GM10847 (cell line): ENCODE data around the gene GJA10.

ENCODE experiments used
- POLR2A ChIP-seq: IDR thresholded peaks from 2 replicates; pipeline ENCODE4 v1.6.1; 2011; ENCODE audit not compliant: insufficient read length; ENCODE audit errors: extremely low read depth

GJA10 gene

DNA sequence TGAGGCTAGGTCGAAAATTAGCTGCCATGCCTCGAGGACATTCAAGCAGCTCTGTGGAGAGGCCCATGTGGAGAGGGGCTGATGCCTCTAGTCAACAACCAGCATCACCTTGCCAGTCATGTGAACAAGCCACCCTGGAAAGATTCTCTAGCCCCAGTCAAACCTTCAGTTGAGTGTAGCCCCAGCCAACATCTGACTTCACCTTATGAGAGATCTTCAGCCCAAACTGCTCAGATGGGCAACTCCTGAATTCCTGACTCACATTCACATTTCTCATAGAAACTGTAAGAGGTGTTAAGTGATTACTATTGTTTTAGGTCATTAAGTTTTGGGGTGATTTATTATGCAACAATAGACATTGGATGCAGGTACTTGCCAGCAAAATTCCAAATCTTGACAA, 44.9 kb downstream of the GJA10 start:
- TF ChIP-seq POLR2A = no peak

DNA sequence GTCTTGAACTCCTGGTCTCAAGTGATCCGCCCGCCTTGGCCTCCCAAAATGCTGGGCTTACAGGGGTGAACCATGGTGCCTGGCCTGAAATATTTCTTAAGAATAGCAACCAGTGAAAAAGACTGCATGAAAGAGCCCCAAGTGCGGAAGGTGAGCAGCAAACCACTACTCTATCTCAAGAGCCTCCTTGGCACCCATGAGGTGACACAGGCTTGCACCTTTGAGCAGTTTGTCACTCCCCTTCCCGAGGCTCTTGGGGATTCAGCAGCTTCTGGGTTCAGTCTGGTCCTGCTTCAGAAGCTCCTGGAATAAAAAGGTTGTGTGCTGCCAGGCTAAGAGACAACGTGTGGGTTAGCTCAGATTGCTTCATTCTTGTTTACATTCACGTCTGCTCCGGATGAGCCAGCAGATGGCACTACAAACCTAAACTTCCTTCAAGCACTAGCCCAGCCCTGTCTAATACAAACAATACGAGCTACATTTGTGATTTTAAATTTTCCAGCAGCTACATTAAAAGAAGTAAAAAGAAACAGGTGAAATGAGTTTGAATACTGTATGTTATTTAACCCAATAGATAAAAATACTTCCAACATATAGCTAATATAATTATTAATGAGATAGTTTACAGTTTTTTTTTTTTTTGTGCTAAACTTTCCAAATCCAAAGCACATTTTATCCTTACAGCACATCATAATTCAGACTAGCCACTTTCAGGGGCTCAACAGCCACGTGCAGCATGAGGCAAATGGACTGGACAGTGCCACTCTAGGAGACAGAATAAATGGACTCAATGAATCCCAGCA, 46.2 kb downstream of the GJA10 start:
- no peak for TF ChIP-seq POLR2A

DNA sequence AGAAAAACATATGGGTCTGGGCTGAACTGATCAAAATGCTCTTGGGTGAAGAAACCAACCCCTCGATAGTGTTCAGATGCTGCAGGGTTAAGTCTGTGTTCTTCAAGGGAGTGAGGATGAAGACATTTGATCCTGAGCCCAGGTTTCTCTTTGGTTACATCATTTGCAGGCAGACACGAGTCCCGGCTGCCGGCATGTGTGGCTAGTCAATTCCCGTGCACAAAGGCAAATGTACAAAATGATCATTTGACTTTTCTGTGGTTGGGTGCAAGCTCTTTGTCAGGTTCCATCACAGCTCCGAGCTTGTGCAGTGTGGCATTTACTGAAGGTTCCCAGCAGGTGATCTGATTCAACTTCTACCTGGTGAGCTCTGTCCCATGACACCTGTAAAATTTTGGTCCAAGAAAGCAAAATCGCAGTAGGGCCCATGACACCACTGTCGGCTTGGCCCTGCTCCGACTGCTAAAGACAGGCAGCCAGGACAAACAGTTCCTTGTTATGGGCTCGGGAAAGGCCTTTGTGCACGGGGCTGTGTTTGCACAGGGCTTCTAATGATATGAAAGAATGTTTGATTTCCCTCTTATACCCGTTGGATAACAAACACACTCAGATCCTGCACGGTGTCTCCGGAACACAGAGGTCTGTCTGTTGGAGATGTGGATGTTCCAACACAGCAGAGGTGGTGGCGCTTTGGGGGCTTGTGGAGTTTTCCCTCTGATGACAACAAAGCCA, 46.9 kb downstream of the GJA10 start:
- TF ChIP-seq POLR2A = no peak

DNA sequence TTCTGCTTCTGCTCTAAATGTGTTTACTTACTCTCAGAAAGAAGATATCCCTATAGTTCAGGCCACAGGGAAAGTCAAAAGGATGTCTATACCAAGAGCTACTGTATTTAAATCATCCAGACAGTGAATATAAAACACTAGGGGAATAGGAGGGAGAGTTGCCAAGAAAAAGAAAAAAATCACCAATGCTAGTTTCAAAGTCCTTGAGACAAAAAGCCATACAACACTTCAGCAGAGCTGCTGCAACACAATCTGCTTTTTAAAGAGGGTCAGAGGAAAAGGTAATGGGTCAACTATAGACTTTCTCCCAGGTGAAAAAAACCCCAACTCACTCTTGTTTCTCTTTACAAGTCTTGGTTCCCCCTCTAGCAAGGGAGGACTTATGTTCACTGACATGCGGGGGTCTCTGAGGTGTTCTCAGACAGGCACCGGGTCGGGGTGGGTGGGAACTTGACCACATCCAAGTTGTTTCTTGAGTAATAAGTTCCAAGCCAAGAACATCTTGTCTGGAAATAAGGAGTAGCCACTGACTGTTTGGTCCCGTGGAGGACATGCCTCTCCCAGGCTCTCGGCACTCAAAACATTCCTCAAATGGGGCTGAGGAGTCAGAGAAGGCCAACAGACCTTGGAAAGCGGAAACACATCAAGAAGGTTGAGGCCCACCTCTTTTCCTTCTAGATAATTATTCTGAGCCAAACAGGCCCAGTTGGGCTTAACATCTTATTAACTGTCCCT, 47.7 kb downstream of the GJA10 start:
- no peak for TF ChIP-seq POLR2A

DNA sequence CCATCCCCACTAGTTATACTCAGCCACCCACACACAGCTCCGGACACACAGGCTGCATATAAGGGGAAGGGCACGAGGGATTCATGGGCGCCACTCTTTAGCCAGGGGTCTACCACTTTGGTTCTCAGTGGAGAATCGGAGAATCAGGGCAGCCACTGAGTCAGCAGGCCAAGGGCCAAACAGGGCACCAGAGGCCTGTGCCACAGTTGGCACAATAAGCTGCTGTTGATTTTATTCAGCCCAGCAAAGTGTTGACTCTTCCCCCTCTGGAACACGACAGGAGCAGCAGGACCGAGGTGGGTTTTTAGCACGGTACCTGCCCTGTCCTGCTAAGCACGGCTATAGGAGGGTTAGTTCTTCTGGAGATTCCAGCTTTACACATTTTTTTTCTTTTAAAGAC, 48.3 kb downstream of the GJA10 start:
- TF ChIP-seq POLR2A = no peak

DNA sequence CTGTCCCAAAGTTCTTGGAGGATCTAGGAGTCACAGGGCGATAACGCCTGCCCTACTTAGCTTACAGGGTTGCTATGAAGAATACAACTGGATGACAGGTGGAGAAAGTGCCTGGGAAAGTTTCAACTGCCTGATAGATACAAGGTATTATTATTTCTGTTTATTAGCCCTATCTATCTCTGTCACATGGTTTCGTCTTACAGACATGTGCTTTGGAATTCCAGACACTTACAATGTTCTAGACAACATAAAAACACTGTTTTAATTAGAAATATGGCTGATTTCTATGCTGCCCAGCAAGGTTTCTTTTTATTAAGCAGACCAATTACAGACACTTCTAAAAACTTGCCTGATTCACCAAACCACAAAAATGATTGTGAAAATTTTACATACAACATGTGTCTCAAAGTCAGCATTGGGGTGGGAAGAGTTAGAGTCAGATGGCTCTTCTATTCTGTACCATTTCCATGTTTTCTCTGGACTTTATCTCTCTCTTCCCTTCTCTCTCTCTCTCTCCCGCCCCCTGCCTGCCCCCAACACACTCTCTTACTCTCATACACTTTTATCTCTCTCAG, 50.0 kb downstream of the GJA10 start:
- no peak for TF ChIP-seq POLR2A

DNA sequence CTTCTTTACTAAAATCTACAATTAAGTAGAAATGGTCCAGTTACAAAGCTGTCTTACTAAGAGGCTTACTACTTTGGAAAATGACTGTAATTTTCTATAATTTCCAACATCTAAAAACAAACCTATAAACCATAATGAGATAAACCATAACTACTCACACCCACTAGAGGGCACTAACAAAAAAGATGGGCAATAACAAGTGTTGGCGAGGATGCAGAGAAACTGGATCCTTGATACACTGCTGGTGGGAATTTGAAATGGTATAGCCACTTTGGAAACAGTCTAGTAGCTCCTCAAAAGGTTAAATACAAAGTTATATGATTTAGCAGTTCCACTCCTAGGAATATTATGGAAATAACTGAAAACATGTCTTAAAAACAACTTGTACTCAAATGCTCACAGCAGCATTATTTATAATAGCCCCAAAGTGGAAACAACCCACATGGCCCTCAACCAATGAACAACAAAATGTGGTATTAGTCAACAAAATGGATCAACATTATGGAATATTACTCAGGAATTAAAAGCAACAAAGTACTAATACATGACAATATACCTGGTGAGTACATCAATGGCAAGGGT, 50.6 kb downstream of the GJA10 start:
- TF ChIP-seq POLR2A = no peak
